ENCODE measurements around the gene ADCY9. TPM values are rescaled to one million over a fixed set of nuclear protein-coding genes. Genes with fewer than 3 reads are reported as not detected.
"Not testable (repeated sequence)": the region's sequence is repeated elsewhere in the genome, so short reads cannot be mapped to it uniquely, and the experiment has no call there.

The ADCY9 gene
- total and polyA plus RNA-seq, 2 experiments from 2014 or later = 1.9 to 21.9 TPM

DNA sequence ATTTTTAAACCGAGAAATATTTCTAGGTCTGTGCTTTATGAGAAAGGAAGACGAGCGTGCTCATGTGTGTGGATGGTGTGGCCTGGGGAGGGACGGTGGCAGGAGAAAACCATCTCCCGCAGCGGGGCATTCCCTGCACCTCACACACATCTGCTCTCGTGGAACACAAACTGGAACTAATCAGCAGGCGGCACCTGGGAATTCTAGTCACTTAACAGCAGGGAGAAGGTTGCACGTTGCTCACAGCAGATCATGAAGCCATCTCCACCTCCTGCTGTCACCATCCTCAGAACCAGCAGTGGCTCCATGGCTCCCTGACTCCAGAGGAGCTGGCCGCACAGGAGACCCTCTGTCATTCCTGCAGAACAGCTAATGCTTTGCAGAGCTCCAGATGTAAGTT lies 35.2 kb downstream of the ADCY9 start:
- no peak for DNase-seq
- H3K79me2 ChIP-seq (ENCODE audit: insufficient read depth) = peaks cover 4% of the 10 kb centered on the region
- no peak overlapping the region for H3K4me2 ChIP-seq (ENCODE audit: unreplicated experiment)
- no peaks in the 10 kb centered on the region for H4K20me1 ChIP-seq (ENCODE audit: insufficient read depth)
- H3K9ac ChIP-seq = no peak overlapping the region
- H3F3A ChIP-seq (ENCODE audit: insufficient read depth) = no peaks in the 10 kb centered on the region
- H2AFZ ChIP-seq = no peak overlapping the region
- 59 to 63% methylated on average over 10 of the region's 10 CpGs for WGBS, 2 experiments (ENCODE audit: low coverage in 1 of 2, low lambda C conversion rate in 2 of 2, missing lambda C conversion rate in 2 of 2)
- TF ChIP-seq EZH2phosphoT487 (IDR thresholded peaks at IDR 0.05; ENCODE audit: insufficient read depth, low read depth) (no peak), EZH2 (IDR thresholded peaks at IDR 0.05; ENCODE audit: insufficient read depth, poor library complexity, severe bottlenecking) (no peak)
- H3K4me1 ChIP-seq (ENCODE audit: insufficient read depth) = no peaks in the 10 kb centered on the region
- no peaks in the 10 kb centered on the region for H3K27me3 ChIP-seq (replicated peaks; ENCODE audit: insufficient read depth)
- H3K4me3 ChIP-seq = no peak overlapping the region
- in situ Hi-C loops (cut with MboI) = no loop called here
- H3K27ac ChIP-seq = no peak overlapping the region
- H3K9me2 ChIP-seq (ENCODE audit: insufficient read depth) = no peaks in the 10 kb centered on the region
- H3K36me3 ChIP-seq (ENCODE audit: low read depth) = no peaks in the 10 kb centered on the region
- H3K9me3 ChIP-seq (ENCODE audit: low read depth) = no peaks in the 10 kb centered on the region

- in situ Hi-C loops (cut with MboI) = no loop called here
- H3K27ac ChIP-seq = no peak overlapping the region
- H3K79me2 ChIP-seq (ENCODE audit: insufficient read depth) = peaks cover 4% of the 10 kb centered on the region
- H3K4me2 ChIP-seq (ENCODE audit: unreplicated experiment) = no peak overlapping the region
- H3K27me3 ChIP-seq (replicated peaks; ENCODE audit: insufficient read depth) = no peaks in the 10 kb centered on the region
- no peaks in the 10 kb centered on the region for H3K36me3 ChIP-seq (ENCODE audit: low read depth)
- no peak overlapping the region for H3K4me3 ChIP-seq
- no peak for DNase-seq
- H3F3A ChIP-seq (ENCODE audit: insufficient read depth) = peaks cover 9% of the 10 kb centered on the region; the same call in 1 of the 2 replicates
- no peaks in the 10 kb centered on the region for H3K9me2 ChIP-seq (ENCODE audit: insufficient read depth)
- no peak overlapping the region for H2AFZ ChIP-seq
- H4K20me1 ChIP-seq (ENCODE audit: insufficient read depth) = no peaks in the 10 kb centered on the region
- TF ChIP-seq EZH2 (IDR thresholded peaks at IDR 0.05; ENCODE audit: insufficient read depth, poor library complexity, severe bottlenecking) = no peak
- no peak for TF ChIP-seq EZH2phosphoT487 (IDR thresholded peaks at IDR 0.05; ENCODE audit: insufficient read depth, low read depth)
- no peaks in the 10 kb centered on the region for H3K9me3 ChIP-seq (ENCODE audit: low read depth)
- H3K9ac ChIP-seq = no peak overlapping the region
- no peaks in the 10 kb centered on the region for H3K4me1 ChIP-seq (ENCODE audit: insufficient read depth)
- 67 to 78% methylated on average over 6 of the region's 6 CpGs for WGBS, 2 experiments (ENCODE audit: low coverage in 1 of 2, low lambda C conversion rate in 2 of 2, missing lambda C conversion rate in 2 of 2)
These were observed 39.0 kb downstream of the ADCY9 start for GRCh38 chr16:4077174-4077649.

DNA sequence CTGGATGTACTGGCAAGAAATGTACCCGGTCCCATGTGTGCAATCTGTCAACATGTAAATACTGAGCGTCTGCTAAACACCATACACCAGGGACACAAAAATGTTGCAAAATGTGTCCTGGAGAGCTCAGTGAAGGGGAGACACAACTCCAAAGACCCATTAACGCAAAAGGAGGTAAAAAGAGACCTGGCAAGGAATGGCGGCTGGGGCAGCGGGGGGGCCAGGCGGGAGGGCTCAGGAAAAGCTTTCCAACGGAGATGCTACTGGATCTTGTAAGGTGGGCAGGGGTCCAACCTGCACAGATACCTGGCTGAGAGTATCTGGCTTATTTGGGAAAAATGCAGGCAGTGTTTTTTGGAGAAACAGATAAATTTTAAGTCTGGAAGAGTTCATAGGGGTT lies 40.7 kb downstream of the ADCY9 start:
- in situ Hi-C loops (cut with MboI) = no loop called here
- H3K4me2 ChIP-seq (ENCODE audit: unreplicated experiment) = no peak overlapping the region
- no peak for TF ChIP-seq EZH2phosphoT487 (IDR thresholded peaks at IDR 0.05; ENCODE audit: insufficient read depth, low read depth)
- TF ChIP-seq EZH2 (IDR thresholded peaks at IDR 0.05; ENCODE audit: insufficient read depth, poor library complexity, severe bottlenecking) = no peak

GRCh38 chr16:4073150-4073549 lies 43.1 kb downstream of the ADCY9 start:
- H3K4me3 ChIP-seq; H3K9me2 ChIP-seq (ENCODE audit: insufficient read depth); H3K9me3 ChIP-seq (ENCODE audit: low read depth); H3K27me3 ChIP-seq (replicated peaks; ENCODE audit: insufficient read depth); H3K4me1 ChIP-seq (ENCODE audit: insufficient read depth); H2AFZ ChIP-seq; H3K9ac ChIP-seq; H3K27ac ChIP-seq; H3F3A ChIP-seq (ENCODE audit: insufficient read depth); H3K36me3 ChIP-seq (ENCODE audit: low read depth); H3K4me2 ChIP-seq (ENCODE audit: unreplicated experiment); H4K20me1 ChIP-seq (ENCODE audit: insufficient read depth); H3K79me2 ChIP-seq (ENCODE audit: insufficient read depth); in situ Hi-C loops (cut with MboI): not testable (repeated sequence)
- WGBS, 2 experiments (ENCODE audit: low coverage in 1 of 2, low lambda C conversion rate in 2 of 2, missing lambda C conversion rate in 2 of 2) = 82 to 88% methylated on average over 9 of the region's 9 CpGs
- peak; percentile 16 for DNase-seq

More for the DNA sequence above, 40.7 kb downstream of the ADCY9 start:
- Histone ChIP-seq H3K36me3 (ENCODE audit: low read depth) (no peaks in the 10 kb centered on the region), H3K9me2 (ENCODE audit: insufficient read depth) (no peaks in the 10 kb centered on the region), H3K9me3 (ENCODE audit: low read depth) (no peaks in the 10 kb centered on the region), H3F3A (ENCODE audit: insufficient read depth) (peaks cover 9% of the 10 kb centered on the region; the same call in 1 of the 2 replicates), H3K4me1 (ENCODE audit: insufficient read depth) (no peaks in the 10 kb centered on the region), H3K27me3 (replicated peaks; ENCODE audit: insufficient read depth) (no peaks in the 10 kb centered on the region), H3K79me2 (ENCODE audit: insufficient read depth) (peaks cover 4% of the 10 kb centered on the region), H3K27ac (no peak overlapping the region), H2AFZ (no peak overlapping the region), H4K20me1 (ENCODE audit: insufficient read depth) (no peaks in the 10 kb centered on the region), H3K4me3 (no peak overlapping the region), H3K9ac (no peak overlapping the region)
- no peak for DNase-seq
- WGBS, 2 experiments (ENCODE audit: low coverage in 1 of 2, low lambda C conversion rate in 2 of 2, missing lambda C conversion rate in 2 of 2) = 97 to 98% methylated on average over 7 of the region's 7 CpGs
